Progenitor cell of endocrine pancreas (in vitro differentiated cells): Measurements from ENCODE around the gene PC. TPM values are rescaled to one million over a fixed set of nuclear protein-coding genes. Genes with fewer than 3 reads are reported as not detected.

Experiments
- DNase-seq: peaks from one replicate; pipeline ENCODE4 v3.0.0; 2021; ENCODE audit warnings: low spot score; ENCODE audit not compliant: unreplicated experiment
- H3K27ac Mint-ChIP-seq: 2 replicates; pipeline ENCODE4 v1.8.0; 2021; ENCODE audit warnings: mild to moderate bottlenecking, moderate library complexity, mixed read lengths
- H3K27me3 Mint-ChIP-seq: 2 replicates; pipeline ENCODE4 v1.8.0; 2021; ENCODE audit warnings: mixed read lengths
- H3K36me3 Mint-ChIP-seq: 2 replicates; pipeline ENCODE4 v1.8.0; 2022; ENCODE audit warnings: mixed read lengths; ENCODE audit not compliant: insufficient read depth
- H3K4me1 Mint-ChIP-seq: 2 replicates; pipeline ENCODE4 v1.8.0; 2021; ENCODE audit warnings: low read depth, mixed read lengths
- H3K4me3 Mint-ChIP-seq: 2 replicates; pipeline ENCODE4 v1.8.0; 2021; ENCODE audit warnings: low read depth, mild to moderate bottlenecking, moderate library complexity, mixed read lengths
- H3K9me3 Mint-ChIP-seq: 2 replicates; pipeline ENCODE4 v1.8.0; 2021; ENCODE audit warnings: low read depth, mixed read lengths
- CTCF ChIP-seq: fragments of 200-600 bp; sonication (generic); IDR thresholded peaks from one replicate; pipeline ENCODE4 v1.5.0; 2021; ENCODE audit warnings: antibody characterized with exemption, mild to moderate bottlenecking; ENCODE audit not compliant: unreplicated experiment
- total RNA-seq: library from RNA; stranded (reverse); gene quantifications from 2 replicates; pipeline ENCODE4 v1.2.1, GENCODE V29; 2021

The PC gene
- total RNA-seq, 1 donor from 2014 or later = 25.0 TPM

DNA sequence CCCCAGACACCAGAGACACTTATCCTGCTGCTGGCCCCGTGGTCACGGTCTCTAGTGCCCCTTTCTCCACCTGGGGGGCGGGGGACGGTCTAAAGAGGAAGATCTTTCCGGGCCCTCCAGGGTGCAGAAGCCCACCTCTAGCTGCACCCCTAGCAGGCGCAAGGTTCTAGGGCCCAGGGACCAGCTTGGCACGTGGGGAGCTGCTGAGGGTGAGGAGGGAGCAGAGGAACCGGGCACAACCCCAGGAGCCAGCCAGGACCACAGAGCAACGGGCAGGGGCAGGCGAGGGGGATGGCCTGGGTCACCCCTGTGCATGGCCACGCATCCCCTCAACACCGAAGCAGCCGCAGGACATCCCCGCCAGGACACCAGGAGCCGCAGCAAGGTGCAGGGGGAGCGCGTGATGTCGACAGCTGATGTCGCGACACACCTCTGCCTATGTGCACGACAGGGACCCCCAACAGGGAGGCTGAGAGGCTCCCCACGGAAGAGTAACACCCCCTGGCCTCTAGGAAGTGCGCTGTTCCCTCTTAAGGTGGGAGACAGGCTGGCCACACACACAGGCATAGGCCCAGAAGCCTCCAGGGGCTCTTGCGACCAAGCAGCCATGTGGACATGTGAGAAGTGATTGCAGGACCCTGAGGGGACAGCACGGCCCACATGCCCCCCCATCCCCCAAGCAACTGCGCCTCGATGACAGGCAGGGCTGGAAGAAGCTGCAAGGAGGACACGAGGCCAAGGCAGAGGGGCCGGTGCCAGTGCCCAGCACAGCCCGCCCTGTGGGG lies 96.2 kb downstream of the PC start:
- Mint-ChIP-seq H3K9me3 (no peaks in the 10 kb centered on the region), H3K36me3 (no peaks in the 10 kb centered on the region), H3K27ac (no peak overlapping the region), H3K27me3 (no peaks in the 10 kb centered on the region), H3K4me3 (no peak overlapping the region), H3K4me1 (no peaks in the 10 kb centered on the region)
- no peak for DNase-seq
- no peak for TF ChIP-seq CTCF

- Mint-ChIP-seq H3K4me1 (no peaks in the 10 kb centered on the region), H3K27ac (no peak overlapping the region), H3K27me3 (no peaks in the 10 kb centered on the region), H3K4me3 (no peak overlapping the region), H3K9me3 (no peaks in the 10 kb centered on the region), H3K36me3 (no peaks in the 10 kb centered on the region)
- DNase-seq = no peak
- TF ChIP-seq CTCF = no peak
Measured at GRCh38 chr11:66861038-66861773, 97.0 kb downstream of the PC start.

DNA sequence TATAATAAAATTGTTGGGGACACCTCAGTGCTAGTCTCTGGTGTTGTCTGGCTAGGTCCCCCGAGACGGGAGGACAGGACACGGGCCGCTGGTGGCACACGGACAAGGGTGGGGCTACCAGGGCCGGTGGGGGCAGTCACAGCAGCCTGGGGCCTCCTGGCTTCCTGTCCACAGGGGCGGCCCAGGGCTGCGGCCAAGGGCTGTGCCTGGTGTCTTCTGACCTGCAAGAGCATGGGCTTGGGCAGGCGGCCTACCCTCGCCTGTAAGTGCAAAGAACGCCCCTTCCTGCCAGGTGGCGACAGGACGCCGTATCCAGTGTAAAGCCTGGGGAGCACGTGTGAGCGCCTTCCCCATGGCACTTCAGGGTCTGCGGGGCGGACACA lies 97.7 kb downstream of the PC start:
- no peak overlapping the region for H3K27ac Mint-ChIP-seq
- no peaks in the 10 kb centered on the region for H3K36me3 Mint-ChIP-seq
- H3K4me1 Mint-ChIP-seq = peaks cover 4% of the 10 kb centered on the region
- no peak overlapping the region for H3K4me3 Mint-ChIP-seq
- TF ChIP-seq CTCF = no peak
- H3K27me3 Mint-ChIP-seq = no peaks in the 10 kb centered on the region
- no peak for DNase-seq
- no peaks in the 10 kb centered on the region for H3K9me3 Mint-ChIP-seq

DNA sequence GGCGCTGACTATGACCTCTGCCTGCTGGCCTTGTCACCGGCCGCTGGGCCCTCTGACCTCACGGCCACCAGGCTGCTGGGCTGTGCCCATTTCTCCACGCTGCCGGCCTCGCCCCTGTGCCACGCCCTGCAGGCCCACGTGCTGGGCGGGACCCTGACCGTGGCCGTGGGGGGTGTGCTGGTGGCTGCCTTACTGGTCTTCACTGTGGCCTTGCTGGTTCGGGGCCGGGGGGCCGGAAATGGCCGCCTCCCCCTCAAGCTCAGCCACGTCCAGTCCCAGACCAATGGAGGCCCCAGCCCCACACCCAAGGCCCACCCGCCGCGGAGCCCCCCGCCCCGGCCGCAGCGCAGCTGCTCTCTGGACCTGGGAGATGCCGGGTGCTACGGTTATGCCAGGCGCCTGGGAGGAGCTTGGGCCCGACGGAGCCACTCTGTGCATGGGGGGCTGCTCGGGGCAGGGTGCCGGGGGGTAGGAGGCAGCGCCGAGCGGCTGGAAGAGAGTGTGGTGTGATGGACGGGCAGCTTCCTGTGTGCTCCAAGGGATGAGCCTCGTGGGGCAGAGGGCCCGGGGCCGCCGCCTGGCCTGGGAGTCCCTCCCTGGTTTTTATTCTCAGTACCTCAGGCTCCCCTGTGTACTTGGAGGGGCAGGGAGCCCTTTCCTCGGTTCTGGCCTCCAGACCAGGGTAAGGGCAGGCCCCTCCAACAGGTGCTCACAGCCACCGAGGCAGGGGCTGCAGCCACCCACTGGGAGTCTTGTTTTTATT lies 98.3 kb downstream of the PC start:
- H3K27ac Mint-ChIP-seq = no peak overlapping the region
- H3K9me3 Mint-ChIP-seq = no peaks in the 10 kb centered on the region
- TF ChIP-seq CTCF = no peak
- no peak overlapping the region for H3K4me3 Mint-ChIP-seq
- no peaks in the 10 kb centered on the region for H3K36me3 Mint-ChIP-seq
- DNase-seq = no peak
- H3K27me3 Mint-ChIP-seq = no peaks in the 10 kb centered on the region
- peaks cover 5% of the 10 kb centered on the region for H3K4me1 Mint-ChIP-seq
